CD4-positive, alpha-beta T cell (primary cell): Measurements from ENCODE around the gene BICC1. TPM values are rescaled to one million over a fixed set of nuclear protein-coding genes. Genes with fewer than 3 reads are reported as not detected.

Experiments used
- ATAC-seq: fragments of 200-7000 bp; cut with Tn5 transposase; one replicate; pipeline ENCODE4 v1.10.0; 2022; ENCODE audit warnings: mild to moderate bottlenecking; ENCODE audit not compliant: poor library complexity
- CTCF ChIA-PET: fragments of 350-600 bp; sonication (Branson Sonifier 250); formaldehyde crosslinking; loops from one replicate; lab custom pipeline; 2021; ENCODE audit warnings: antibody characterized with exemption, inconsistent platforms; lab: Charles Lee
- POLR2A ChIA-PET: fragments of 350-600 bp; sonication (Branson Sonifier 250); formaldehyde crosslinking; loops from one replicate; lab custom pipeline; 2021; ENCODE audit warnings: antibody characterized with exemption, inconsistent platforms; lab: Charles Lee
- DNase-seq, 14 experiments: peaks; one replicate each; pipeline ENCODE4 v3.0.0-alpha.2; 2013 to 2020; ENCODE audit warnings: mixed read lengths in 2 of 14
- H3K27ac ChIP-seq, 2 donors: one replicate each; pipeline versions ENCODE4 v1.5.1 to v1.7.0; 2013; ENCODE audit warnings: low read length in 2 of 2, low read depth in 1 of 2, mild to moderate bottlenecking in 1 of 2
- H3K27me3 ChIP-seq, 2 experiments: 1 replicate in 1 of 2; 2 replicates in 1 of 2; pipeline versions ENCODE4 v1.6.1 to v1.7.0; 2013; ENCODE audit warnings: low read length in 2 of 2, control low read depth in 1 of 2, mild to moderate bottlenecking in 1 of 2, moderate library complexity in 1 of 2; ENCODE audit not compliant: insufficient read depth in 2 of 2, control insufficient read depth in 1 of 2
- H3K36me3 ChIP-seq: one replicate; pipeline ENCODE4 v1.6.1; 2013; ENCODE audit warnings: low read length, control low read depth; ENCODE audit not compliant: insufficient read depth
- H3K4me1 ChIP-seq: one replicate; pipeline ENCODE4 v1.6.1; 2013; ENCODE audit warnings: low read length, control low read depth; ENCODE audit not compliant: insufficient read depth
- H3K4me3 ChIP-seq: one replicate; pipeline ENCODE4 v1.5.1; 2013; ENCODE audit warnings: mild to moderate bottlenecking, low read length, moderate library complexity
- H3K9me3 ChIP-seq, 2 experiments: 1 replicate in 1 of 2; 2 replicates in 1 of 2; pipeline versions ENCODE4 v1.6.1 to v1.7.0; 2013; ENCODE audit warnings: low read length in 2 of 2, mild to moderate bottlenecking in 2 of 2, control low read depth in 1 of 2, moderate library complexity in 1 of 2; ENCODE audit not compliant: control insufficient read depth in 1 of 2, insufficient read depth in 1 of 2
- H3K27ac Mint-ChIP-seq: one replicate; pipeline ENCODE4 v1.8.0; 2020; ENCODE audit warnings: mixed read lengths
- H3K27me3 Mint-ChIP-seq: one replicate; pipeline ENCODE4 v1.8.0; 2021; ENCODE audit warnings: mixed read lengths
- H3K36me3 Mint-ChIP-seq: one replicate; pipeline ENCODE4 v1.8.0; 2021; ENCODE audit warnings: low read depth, mixed read lengths
- H3K4me1 Mint-ChIP-seq: one replicate; pipeline ENCODE4 v1.8.0; 2021; ENCODE audit warnings: low read depth, mixed read lengths
- H3K4me3 Mint-ChIP-seq: one replicate; pipeline ENCODE4 v1.8.0; 2020; ENCODE audit warnings: mild to moderate bottlenecking, mixed read lengths
- H3K9me3 Mint-ChIP-seq: one replicate; pipeline ENCODE4 v1.8.0; 2020; ENCODE audit warnings: mixed read lengths
- CTCF ChIP-seq: fragments of 200-600 bp; IDR thresholded peaks from one replicate; pipeline ENCODE4 v1.8.0; 2022; ENCODE audit warnings: antibody characterized with exemption, mild to moderate bottlenecking
- intact Hi-C, 2 experiments: fragments of 100-400 bp; cut with DNase I in 1 of 2; cut with micrococcal nuclease in 1 of 2; formaldehyde crosslinking; loops; one replicate each; pipeline versions ENCODE4 v1.15.1 to v1.9.0; 2023 to 2025; cut with DNase I, micrococcal nuclease
- total RNA-seq, 174 experiments: library from RNA in 2 of 174; stranded (reverse) in 2 of 174; gene quantifications; one replicate each; pipeline ENCODE4 v1.2.3 and lab custom pipeline; 2021 to 2026

Gene BICC1
- total RNA-seq, 2 experiments from 2014 or later: not detected

DNA sequence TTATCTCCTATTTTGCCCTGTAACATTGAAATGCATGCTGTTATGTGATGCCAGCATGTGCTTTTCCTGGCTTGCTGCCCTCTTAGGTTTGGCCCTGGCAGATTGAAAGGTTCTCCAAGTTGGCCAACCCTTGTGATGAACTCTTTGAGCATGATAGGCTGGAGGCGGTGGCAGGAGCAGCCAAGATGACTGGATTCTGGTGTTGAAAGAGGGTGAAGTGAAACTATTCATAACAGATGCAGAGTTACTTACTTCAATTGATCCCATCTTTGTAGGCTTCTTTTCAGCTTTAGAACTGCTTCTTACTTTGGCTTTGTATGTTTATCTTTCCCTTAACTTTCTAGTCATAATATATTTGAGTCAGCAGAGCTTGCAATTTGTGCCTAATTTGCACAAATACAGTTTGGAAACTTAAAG is 57.6 kb downstream of the BICC1 start:
- H3K27ac ChIP-seq: no peak overlapping the region
- intact Hi-C loops: no loop called here
- ATAC-seq: no peak
- Mint-ChIP-seq H3K9me3 (no peaks in the 10 kb centered on the region), H3K4me1 (no peaks in the 10 kb centered on the region), H3K27me3 (no peaks in the 10 kb centered on the region), H3K36me3 (no peaks in the 10 kb centered on the region), H3K4me3 (no peak overlapping the region), H3K27ac (no peak overlapping the region)
- H3K27me3 ChIP-seq: no peaks in the 10 kb centered on the region
- DNase-seq: no peak
- no peaks in the 10 kb centered on the region for H3K4me1 ChIP-seq
- no peak for TF ChIP-seq CTCF
- H3K9me3 ChIP-seq: no peaks in the 10 kb centered on the region
- H3K36me3 ChIP-seq: no peaks in the 10 kb centered on the region
- CTCF ChIA-PET: no interaction called here
- POLR2A ChIA-PET: no interaction called here
- no peak overlapping the region for H3K4me3 ChIP-seq

DNA sequence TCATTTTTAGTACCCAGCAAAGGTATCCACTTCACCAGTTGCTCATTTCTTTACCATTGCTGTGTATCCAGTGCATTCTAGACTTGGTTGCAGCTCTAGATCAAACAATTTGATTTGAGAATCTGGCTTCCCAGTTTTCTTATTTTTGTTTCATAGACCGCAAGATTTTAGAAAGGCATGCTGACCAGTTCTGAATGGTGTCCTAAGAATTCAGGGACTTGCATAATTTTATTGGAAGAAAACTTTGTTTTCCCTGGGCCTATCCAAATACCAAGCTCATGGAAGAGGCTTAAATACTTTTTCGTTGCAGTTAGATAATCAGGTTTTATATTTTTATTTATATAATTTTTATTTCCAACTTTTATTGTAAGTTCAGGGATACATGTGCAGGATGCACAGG is 58.3 kb downstream of the BICC1 start:
- Histone ChIP-seq H3K36me3 (no peaks in the 10 kb centered on the region), H3K4me3 (no peak overlapping the region), H3K4me1 (no peaks in the 10 kb centered on the region), H3K9me3 (no peaks in the 10 kb centered on the region), H3K27me3 (no peaks in the 10 kb centered on the region), H3K27ac (no peak overlapping the region)
- H3K36me3 Mint-ChIP-seq: no peaks in the 10 kb centered on the region
- H3K9me3 Mint-ChIP-seq: no peaks in the 10 kb centered on the region
- H3K27me3 Mint-ChIP-seq: no peaks in the 10 kb centered on the region
- intact Hi-C loops: no loop called here
- ChIA-PET CTCF (no interaction called here), POLR2A (no interaction called here)
- no peak for DNase-seq
- H3K4me3 Mint-ChIP-seq: no peak overlapping the region
- no peak overlapping the region for H3K27ac Mint-ChIP-seq
- ATAC-seq: no peak
- no peaks in the 10 kb centered on the region for H3K4me1 Mint-ChIP-seq
- TF ChIP-seq CTCF: no peak

DNA sequence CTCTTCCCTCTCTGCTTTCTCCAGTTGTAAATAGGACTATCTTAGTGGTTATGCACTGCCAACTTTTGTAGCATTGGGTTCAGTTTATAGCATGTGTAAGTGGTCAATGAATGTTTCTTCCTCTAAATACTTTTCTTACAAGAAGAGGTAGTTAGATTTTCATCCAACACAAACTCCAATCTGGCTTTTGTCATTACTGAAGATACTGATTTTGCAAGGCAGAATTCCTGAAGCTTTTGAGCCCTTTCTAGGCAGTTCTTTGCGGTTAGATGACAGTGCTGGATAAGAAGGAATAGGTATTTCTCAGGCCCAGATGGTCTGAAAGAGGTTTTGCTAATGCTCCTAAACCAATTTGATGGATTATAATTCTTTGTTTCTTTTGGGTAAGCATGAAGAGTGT is 60.5 kb downstream of the BICC1 start:
- Mint-ChIP-seq H3K27ac (no peak overlapping the region), H3K4me3 (no peak overlapping the region), H3K36me3 (no peaks in the 10 kb centered on the region), H3K9me3 (no peaks in the 10 kb centered on the region), H3K4me1 (no peaks in the 10 kb centered on the region), H3K27me3 (peaks cover 4% of the 10 kb centered on the region)
- DNase-seq: no peak
- Histone ChIP-seq H3K9me3 (no peaks in the 10 kb centered on the region), H3K27me3 (no peaks in the 10 kb centered on the region), H3K4me3 (no peak overlapping the region), H3K27ac (no peak overlapping the region), H3K36me3 (no peaks in the 10 kb centered on the region), H3K4me1 (no peaks in the 10 kb centered on the region)
- POLR2A ChIA-PET: no interaction called here
- TF ChIP-seq CTCF: no peak
- ATAC-seq: no peak
- intact Hi-C loops: no loop called here
- CTCF ChIA-PET: no interaction called here
